ENCODE measurements around the gene URB1. TPM values are rescaled to one million over a fixed set of nuclear protein-coding genes. Genes with fewer than 3 reads are reported as not detected.
A peak's percentile ranks its signal among the peaks of the same experiment; 100 is the strongest.

The URB1 gene
- polyA plus RNA-seq, 1 donor (not counting 4 experiments of a cell fraction or from before 2014, with no cell fraction given) = 9.0 TPM

DNA sequence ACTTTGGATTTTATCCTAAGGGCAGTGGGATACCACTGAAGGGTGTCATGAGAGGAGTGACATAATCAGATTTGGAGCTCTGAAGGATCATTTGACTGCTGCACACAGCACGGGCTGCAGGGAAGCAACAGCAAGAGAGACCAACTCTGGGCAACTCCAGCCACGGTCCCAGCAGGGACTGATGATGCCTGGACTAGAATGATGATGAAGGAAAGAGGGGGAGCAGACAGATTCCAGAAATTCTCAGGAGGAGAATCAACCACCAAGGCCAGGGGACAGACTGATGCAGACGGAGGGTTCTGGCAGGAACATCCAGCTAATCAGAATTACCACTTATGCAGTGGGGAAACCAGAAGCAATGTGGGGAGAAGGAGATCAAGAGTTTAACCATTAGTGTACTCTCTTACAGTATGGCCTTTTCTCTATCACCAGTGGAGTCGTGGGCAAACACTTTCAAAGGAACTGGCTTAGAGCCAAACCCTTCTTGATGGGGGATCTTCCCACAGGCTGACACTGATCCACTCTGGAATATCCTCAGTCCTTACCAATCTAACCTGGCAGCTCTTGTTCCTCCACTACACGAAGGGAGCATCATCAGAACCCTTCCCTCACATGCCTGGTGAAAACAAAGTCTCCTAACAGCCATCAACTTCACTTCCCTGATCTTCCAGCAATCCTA lies 3.3 kb downstream of the URB1 start:
- Histone ChIP-seq H3K9me1 (ENCODE audit: control insufficient read depth, extremely low read depth, insufficient read depth, low read length) (peaks cover 3% of the 10 kb centered on the region), H3K79me2 (ENCODE audit: control insufficient read depth, insufficient read depth, low read length) (peaks cover 69% of the 10 kb centered on the region), H3K9ac (ENCODE audit: control insufficient read depth, extremely low read depth, insufficient read depth, low read length) (no peak overlapping the region), H3K4me2 (ENCODE audit: control insufficient read depth, extremely low read depth, insufficient read depth, low read depth, low read length) (peak overlapping the region; percentile 25), H3K36me3 (ENCODE audit: control insufficient read depth in 2 of 2, extremely low read depth in 1 of 2, insufficient read depth in 2 of 2, low read length in 2 of 2) (peaks cover 6 to 27% of the 10 kb centered on the region in 2 experiments), H2AFZ (ENCODE audit: control insufficient read depth, low read length) (no peak overlapping the region), H3K27ac (ENCODE audit: control insufficient read depth, insufficient read depth, low read length) (no peak overlapping the region), H3K9me3 (ENCODE audit: control insufficient read depth, low read depth, low read length) (no peaks in the 10 kb centered on the region), H4K20me1 (ENCODE audit: control insufficient read depth, extremely low read depth, insufficient read depth, low read length) (peaks cover 11% of the 10 kb centered on the region), H3K4me1 (ENCODE audit: control insufficient read depth, extremely low read depth, insufficient read depth, low read length) (peaks cover 35% of the 10 kb centered on the region), H3K27me3 (ENCODE audit: control insufficient read depth, extremely low read depth, insufficient read depth, low read length) (no peaks in the 10 kb centered on the region), H3K4me3 (ENCODE audit: control insufficient read depth in 2 of 3, extremely low read depth in 1 of 3, insufficient read depth in 2 of 3, low read depth in 1 of 3, low read length in 3 of 3) (no peak overlapping the region)
- DNase-seq (ENCODE audit: low read depth, low spot score) = no peak
- TF ChIP-seq EZH2 (IDR thresholded peaks at IDR 0.05; ENCODE audit: low read length) = no peak
- TF ChIP-seq, protein P1, sequence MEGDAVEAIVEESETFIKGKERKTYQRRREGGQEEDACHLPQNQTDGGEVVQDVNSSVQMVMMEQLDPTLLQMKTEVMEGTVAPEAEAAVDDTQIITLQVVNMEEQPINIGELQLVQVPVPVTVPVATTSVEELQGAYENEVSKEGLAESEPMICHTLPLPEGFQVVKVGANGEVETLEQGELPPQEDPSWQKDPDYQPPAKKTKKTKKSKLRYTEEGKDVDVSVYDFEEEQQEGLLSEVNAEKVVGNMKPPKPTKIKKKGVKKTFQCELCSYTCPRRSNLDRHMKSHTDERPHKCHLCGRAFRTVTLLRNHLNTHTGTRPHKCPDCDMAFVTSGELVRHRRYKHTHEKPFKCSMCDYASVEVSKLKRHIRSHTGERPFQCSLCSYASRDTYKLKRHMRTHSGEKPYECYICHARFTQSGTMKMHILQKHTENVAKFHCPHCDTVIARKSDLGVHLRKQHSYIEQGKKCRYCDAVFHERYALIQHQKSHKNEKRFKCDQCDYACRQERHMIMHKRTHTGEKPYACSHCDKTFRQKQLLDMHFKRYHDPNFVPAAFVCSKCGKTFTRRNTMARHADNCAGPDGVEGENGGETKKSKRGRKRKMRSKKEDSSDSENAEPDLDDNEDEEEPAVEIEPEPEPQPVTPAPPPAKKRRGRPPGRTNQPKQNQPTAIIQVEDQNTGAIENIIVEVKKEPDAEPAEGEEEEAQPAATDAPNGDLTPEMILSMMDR (optimal IDR thresholded peaks at IDR 0.05 in 1 of 3, IDR thresholded peaks at IDR 0.05 in 1 of 3, conservative IDR thresholded peaks at IDR 0.05 in 1 of 3; ENCODE audit: extremely low read depth in 1 of 3, insufficient read depth in 2 of 3, low read length in 3 of 3) = no peak
- no peak for FAIRE-seq
- dilution Hi-C loops (cut with MboI; ENCODE audit: extremely low pct_ligation_motif_present, low sequenced_read_pairs) = no loop called here

DNA sequence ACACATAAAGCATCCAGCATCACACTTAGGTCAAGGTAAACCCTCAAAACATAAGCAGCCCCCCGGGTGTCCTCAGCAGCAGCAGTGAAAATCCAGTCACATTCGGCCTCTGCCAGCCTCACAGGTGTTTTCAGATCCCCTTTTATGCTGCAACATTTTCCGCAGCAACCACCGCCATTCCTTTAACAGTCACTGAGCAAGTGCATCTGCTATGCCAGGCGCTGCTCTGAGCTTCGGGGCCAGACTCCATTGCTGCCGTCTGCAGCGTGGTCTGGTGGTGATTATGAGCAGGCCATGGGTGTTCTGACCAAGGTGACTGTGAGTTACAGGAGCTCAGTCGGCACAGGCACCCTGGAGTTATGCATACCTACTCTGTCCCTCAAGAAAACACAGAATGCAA lies 4.5 kb downstream of the URB1 start:
- peaks cover 7 to 36% of the 10 kb centered on the region in 2 experiments for H3K36me3 ChIP-seq (ENCODE audit: control insufficient read depth in 2 of 2, extremely low read depth in 1 of 2, insufficient read depth in 2 of 2, low read length in 2 of 2)
- H3K9me3 ChIP-seq (ENCODE audit: control insufficient read depth, low read depth, low read length) = no peaks in the 10 kb centered on the region
- H3K4me2 ChIP-seq (ENCODE audit: control insufficient read depth, extremely low read depth, insufficient read depth, low read depth, low read length) = no peak overlapping the region
- no peaks in the 10 kb centered on the region for H3K27me3 ChIP-seq (ENCODE audit: control insufficient read depth, extremely low read depth, insufficient read depth, low read length)
- dilution Hi-C loops (cut with MboI; ENCODE audit: extremely low pct_ligation_motif_present, low sequenced_read_pairs) = no loop called here
- no peak for DNase-seq (ENCODE audit: low read depth, low spot score)
- no peak overlapping the region for H3K4me3 ChIP-seq (ENCODE audit: control insufficient read depth in 2 of 3, extremely low read depth in 1 of 3, insufficient read depth in 2 of 3, low read depth in 1 of 3, low read length in 3 of 3)
- peaks cover 31% of the 10 kb centered on the region for H3K4me1 ChIP-seq (ENCODE audit: control insufficient read depth, extremely low read depth, insufficient read depth, low read length)
- FAIRE-seq = no peak
- H3K9ac ChIP-seq (ENCODE audit: control insufficient read depth, extremely low read depth, insufficient read depth, low read length) = no peak overlapping the region
- peaks cover 11% of the 10 kb centered on the region for H4K20me1 ChIP-seq (ENCODE audit: control insufficient read depth, extremely low read depth, insufficient read depth, low read length)
- peaks cover 3% of the 10 kb centered on the region for H3K9me1 ChIP-seq (ENCODE audit: control insufficient read depth, extremely low read depth, insufficient read depth, low read length)
- no peak overlapping the region for H3K27ac ChIP-seq (ENCODE audit: control insufficient read depth, insufficient read depth, low read length)
- peaks cover 79% of the 10 kb centered on the region for H3K79me2 ChIP-seq (ENCODE audit: control insufficient read depth, insufficient read depth, low read length)
- H2AFZ ChIP-seq (ENCODE audit: control insufficient read depth, low read length) = no peak overlapping the region
- no peak for TF ChIP-seq EZH2 (IDR thresholded peaks at IDR 0.05; ENCODE audit: low read length)
- TF ChIP-seq, protein P1 (optimal IDR thresholded peaks at IDR 0.05 in 1 of 3, IDR thresholded peaks at IDR 0.05 in 1 of 3, conservative IDR thresholded peaks at IDR 0.05 in 1 of 3; ENCODE audit: extremely low read depth in 1 of 3, insufficient read depth in 2 of 3, low read length in 3 of 3) = no peak

All from keratinocyte (primary cell).